Astrocyte (in vitro differentiated cells and primary cell): ENCODE data around the gene SMC1A.

ENCODE experiments used
- EZH2 ChIP-seq: IDR thresholded peaks from 2 replicates; pipeline ENCODE4 v1.6.1; 2012; ENCODE audit warnings: mild to moderate bottlenecking, low read length, inconsistent platforms; ENCODE audit not compliant: insufficient read depth
- TF ChIP-seq, protein P1 (sequence below): IDR thresholded peaks from 2 replicates; pipeline ENCODE4 v1.5.1; 2011; ENCODE audit warnings: low read depth, mild to moderate bottlenecking, inconsistent platforms, low read length, moderate library complexity; ENCODE audit not compliant: insufficient read depth

GRCh38 chrX:53377464-53377863, 45.0 kb downstream of the SMC1A start:
- TF ChIP-seq, protein P1, sequence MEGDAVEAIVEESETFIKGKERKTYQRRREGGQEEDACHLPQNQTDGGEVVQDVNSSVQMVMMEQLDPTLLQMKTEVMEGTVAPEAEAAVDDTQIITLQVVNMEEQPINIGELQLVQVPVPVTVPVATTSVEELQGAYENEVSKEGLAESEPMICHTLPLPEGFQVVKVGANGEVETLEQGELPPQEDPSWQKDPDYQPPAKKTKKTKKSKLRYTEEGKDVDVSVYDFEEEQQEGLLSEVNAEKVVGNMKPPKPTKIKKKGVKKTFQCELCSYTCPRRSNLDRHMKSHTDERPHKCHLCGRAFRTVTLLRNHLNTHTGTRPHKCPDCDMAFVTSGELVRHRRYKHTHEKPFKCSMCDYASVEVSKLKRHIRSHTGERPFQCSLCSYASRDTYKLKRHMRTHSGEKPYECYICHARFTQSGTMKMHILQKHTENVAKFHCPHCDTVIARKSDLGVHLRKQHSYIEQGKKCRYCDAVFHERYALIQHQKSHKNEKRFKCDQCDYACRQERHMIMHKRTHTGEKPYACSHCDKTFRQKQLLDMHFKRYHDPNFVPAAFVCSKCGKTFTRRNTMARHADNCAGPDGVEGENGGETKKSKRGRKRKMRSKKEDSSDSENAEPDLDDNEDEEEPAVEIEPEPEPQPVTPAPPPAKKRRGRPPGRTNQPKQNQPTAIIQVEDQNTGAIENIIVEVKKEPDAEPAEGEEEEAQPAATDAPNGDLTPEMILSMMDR = no peak
- TF ChIP-seq EZH2 = no peak
